Right cardiac atrium (tissue), 5 donors: Measurements from ENCODE around the gene CFAP99. TPM values are rescaled to one million over a fixed set of nuclear protein-coding genes. Genes with fewer than 3 reads are reported as not detected.

Experiments
- ATAC-seq, 2 donors: fragments of 200-7000 bp; cut with Tn5 transposase; one replicate each; pipeline versions ENCODE4 v1.8.0 to v1.9.1; 2020; ENCODE audit warnings: moderate library complexity in 2 of 2, mild to moderate bottlenecking in 1 of 2
- DNase-seq, 3 donors: peaks; one replicate each; pipeline ENCODE4 v3.0.0-alpha.2; 2020
- H3K27ac ChIP-seq: one replicate; pipeline ENCODE4 v1.5.1; 2013; ENCODE audit warnings: mild to moderate bottlenecking, low read length, control low read depth, moderate library complexity
- H3K27me3 ChIP-seq: one replicate; pipeline ENCODE4 v1.6.1; 2013; ENCODE audit not compliant: control insufficient read depth, insufficient read depth
- H3K4me1 ChIP-seq: one replicate; pipeline ENCODE4 v1.6.1; 2013; ENCODE audit warnings: low read length; ENCODE audit not compliant: control insufficient read depth, insufficient read depth
- H3K4me3 ChIP-seq: one replicate; pipeline ENCODE4 v1.5.1; 2013; ENCODE audit warnings: low read length, control low read depth
- H3K9me3 ChIP-seq: one replicate; pipeline ENCODE4 v1.6.1; 2013; ENCODE audit warnings: low read length; ENCODE audit not compliant: control insufficient read depth
- WGBS: extraction: QIAGEN DNeasy Blood & Tissue Kit; methylation state at CpG from one replicate; pipeline ENCODE4 v1.1.7; 2013; 5-methylcytosine and 5-hydroxymethylcytosine counted together
- intact Hi-C, 4 donors: fragments of 100-400 bp; cut with DNase I; formaldehyde crosslinking; loops; one replicate each; pipeline versions ENCODE4 v1.11.0 to v1.14.0; 2022 to 2023
- polyA plus RNA-seq: library from polyadenylated mRNA; stranded (reverse); fragments of 200-250 nt; gene quantifications from one replicate; pipeline ENCODE4 v1.2.3, GENCODE V29; 2013
- total RNA-seq, 4 donors: library from RNA; stranded (reverse); fragmentation: NEBNext Ultra II Directional; extraction: Animal tissue kit (Norgen Biotek cat#: 25700); gene quantifications; one replicate each; pipeline ENCODE4 v1.2.1, GENCODE V29; 2021
- donor health status: healthy with polysubstance abuse.
- donor health status: DM: no; HTN: yes; CAD: no.
- donor health status: DM: no; HTN: no; CAD: no.
- donor health status: DM: no; HTN: yes; CAD: no; lungs with severe emphysema.
- donor health status: DM: yes; HTN: yes; CAD: no.

The CFAP99 gene
- total and polyA plus RNA-seq, 5 donors, result not detected

GRCh38 chr4:2451821-2452785 is 33.3 kb downstream of the CFAP99 start:
- no peaks in the 10 kb centered on the region for H3K27me3 ChIP-seq
- H3K9me3 ChIP-seq, result no peaks in the 10 kb centered on the region
- H3K4me3 ChIP-seq, result no peak overlapping the region
- no peaks in the 10 kb centered on the region for H3K4me1 ChIP-seq
- 83% methylated on average over 25 of the region's 25 CpGs for WGBS
- intact Hi-C loops, result no loop called here
- no peak for ATAC-seq
- peak in 1 of 3 donors; percentile 30 for DNase-seq
- H3K27ac ChIP-seq, result no peak overlapping the region

GRCh38 chr4:2457481-2458295 is 38.9 kb downstream of the CFAP99 start:
- WGBS, result 82% methylated on average over 24 of the region's 24 CpGs
- no peak overlapping the region for H3K4me3 ChIP-seq
- peaks cover 2% of the 10 kb centered on the region for H3K4me1 ChIP-seq
- no peak for ATAC-seq
- intact Hi-C loops, result no loop called here
- no peaks in the 10 kb centered on the region for H3K9me3 ChIP-seq
- H3K27ac ChIP-seq, result no peak overlapping the region
- H3K27me3 ChIP-seq, result no peaks in the 10 kb centered on the region
- no peak for DNase-seq

- intact Hi-C loops, result no loop called here
- H3K27ac ChIP-seq, result no peak overlapping the region
- H3K9me3 ChIP-seq, result no peaks in the 10 kb centered on the region
- ATAC-seq, result no peak
- 82% methylated on average over 38 of the region's 38 CpGs for WGBS
- no peaks in the 10 kb centered on the region for H3K27me3 ChIP-seq
- no peak overlapping the region for H3K4me3 ChIP-seq
- no peak for DNase-seq
- H3K4me1 ChIP-seq, result peaks cover 2% of the 10 kb centered on the region
Observed at GRCh38 chr4:2458546-2459491, 40.1 kb downstream of the CFAP99 start.

GRCh38 chr4:2459589-2460349 is 41.0 kb downstream of the CFAP99 start:
- DNase-seq, result no peak
- no peaks in the 10 kb centered on the region for H3K27me3 ChIP-seq
- no peak overlapping the region for H3K27ac ChIP-seq
- peaks cover 2% of the 10 kb centered on the region for H3K4me1 ChIP-seq
- no peak for ATAC-seq
- 94% methylated on average over 19 of the region's 19 CpGs for WGBS
- H3K9me3 ChIP-seq, result no peaks in the 10 kb centered on the region
- intact Hi-C loops, result loop anchor here in 2 of 4 donors (10.0 kb wide), 1 partner anchor 235 kb away; no protein-coding TSS in a partner anchor
- H3K4me3 ChIP-seq, result no peak overlapping the region

- H3K4me3 ChIP-seq, result no peak overlapping the region
- no peaks in the 10 kb centered on the region for H3K27me3 ChIP-seq
- DNase-seq (no peak), ATAC-seq (no peak)
- no peaks in the 10 kb centered on the region for H3K9me3 ChIP-seq
- peaks cover 2% of the 10 kb centered on the region for H3K4me1 ChIP-seq
- WGBS, result 87% methylated on average over 15 of the region's 15 CpGs
- intact Hi-C loops, result loop anchor here in 2 of 4 donors (10.0 kb wide), 1 partner anchor 237 kb away; no protein-coding TSS in a partner anchor
- H3K27ac ChIP-seq, result no peak overlapping the region
Observed at GRCh38 chr4:2461246-2461960, 42.6 kb downstream of the CFAP99 start.

GRCh38 chr4:2462218-2462991 is 43.6 kb downstream of the CFAP99 start:
- 5% methylated on average over 99 of the region's 99 CpGs for WGBS
- Histone ChIP-seq H3K4me1 (peaks cover 2% of the 10 kb centered on the region), H3K27ac (no peak overlapping the region), H3K27me3 (no peaks in the 10 kb centered on the region), H3K9me3 (no peaks in the 10 kb centered on the region), H3K4me3 (peak overlapping the region; percentile 58)
- DNase-seq, result peak; percentile 65 to 91 (median 88)
- intact Hi-C loops, result loop anchor here in 2 of 4 donors (10.0 kb wide), 1 partner anchor 238 kb away; no protein-coding TSS in a partner anchor
- ATAC-seq, result peak; percentile 92 to 94

- ATAC-seq (no peak), DNase-seq (no peak)
- WGBS, result 28% methylated on average over 35 of the region's 35 CpGs
- intact Hi-C loops, result loop anchor here in 2 of 4 donors (10.0 kb wide), 1 partner anchor 238 kb away; no protein-coding TSS in a partner anchor
- peaks cover 2% of the 10 kb centered on the region for H3K4me1 ChIP-seq
- H3K9me3 ChIP-seq, result no peaks in the 10 kb centered on the region
- H3K4me3 ChIP-seq, result peak overlapping the region; percentile 58
- no peaks in the 10 kb centered on the region for H3K27me3 ChIP-seq
- no peak overlapping the region for H3K27ac ChIP-seq
Observed at GRCh38 chr4:2462992-2463762, 44.4 kb downstream of the CFAP99 start.

GRCh38 chr4:2465032-2465431 is 46.3 kb downstream of the CFAP99 start:
- 90% methylated on average over 6 of the region's 6 CpGs for WGBS

More at GRCh38 chr4:2465032-2465431, 46.3 kb downstream of the CFAP99 start:
- ATAC-seq (no peak), DNase-seq (no peak)
- H3K27me3 ChIP-seq, result no peaks in the 10 kb centered on the region
- no peaks in the 10 kb centered on the region for H3K9me3 ChIP-seq
- H3K4me1 ChIP-seq, result peaks cover 2% of the 10 kb centered on the region
- intact Hi-C loops, result loop anchor here in 2 of 4 donors (10.0 kb wide), 1 partner anchor 240 kb away; no protein-coding TSS in a partner anchor
- no peak overlapping the region for H3K4me3 ChIP-seq
- no peak overlapping the region for H3K27ac ChIP-seq
